T47D (cell line): ENCODE data around the gene TMEM184B.
A peak's percentile ranks its signal among the peaks of the same experiment; 100 is the strongest.
"Not testable (repeated sequence)": the region's sequence is repeated elsewhere in the genome, so short reads cannot be mapped to it uniquely, and the experiment has no call there.

Experiments used
- DNase-seq, 2 experiments: peaks; one replicate each; pipeline versions ENCODE4 v3.0.0 to v3.0.0-alpha.2; 2011 to 2012; ENCODE audit warnings: low read depth in 1 of 2, low spot score in 1 of 2
- JUND ChIP-seq: IDR thresholded peaks from 2 replicates; pipeline ENCODE4 v1.6.1; 2012; ENCODE audit warnings: low read depth
- in situ Hi-C: cut with HindIII; loops from 2 replicates; pipeline ENCODE4 v1.10.0; 2016; ENCODE audit warnings: low sequenced_read_pairs, low pct_unique_long_range_greater_than_20kb

Gene TMEM184B

DNA sequence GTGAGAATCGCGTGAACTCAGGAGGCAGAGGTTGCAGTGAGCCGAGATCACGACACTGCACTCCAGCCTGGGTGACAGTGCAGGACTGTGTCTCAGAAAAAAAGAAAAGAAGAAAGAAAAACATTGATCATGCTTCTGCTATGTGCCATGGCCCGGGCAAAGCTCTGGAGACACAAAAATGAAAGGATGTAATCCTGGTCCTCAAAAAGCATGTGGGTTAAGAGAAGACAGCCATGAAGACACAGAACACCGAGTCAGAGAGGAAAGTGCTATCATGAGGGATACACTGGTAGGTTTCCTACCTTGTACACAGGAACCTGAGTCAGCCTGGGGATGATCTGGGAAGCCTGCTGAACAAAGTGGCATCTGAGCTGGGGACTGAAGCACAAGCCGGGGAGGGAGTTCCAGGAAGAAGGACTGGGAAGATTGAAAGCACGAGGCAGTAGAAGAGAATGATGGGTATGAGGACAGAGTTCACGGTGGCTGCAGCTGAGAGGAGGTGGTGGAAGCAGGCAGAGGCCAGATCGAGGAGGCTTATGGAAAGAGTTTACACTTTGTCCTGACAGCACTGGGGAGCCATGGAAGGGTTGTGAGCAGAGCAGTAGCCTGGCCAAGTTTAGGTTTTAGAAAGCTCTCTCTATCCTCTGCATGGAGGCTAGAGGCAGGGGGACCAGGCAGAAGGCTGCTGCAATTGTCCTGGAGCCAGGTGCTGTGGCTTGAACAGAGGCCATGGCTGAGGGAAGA is 80.9 kb downstream of the TMEM184B start:
- TF ChIP-seq JUND = no peak
- in situ Hi-C loops = no loop called here
- no peak for DNase-seq

DNA sequence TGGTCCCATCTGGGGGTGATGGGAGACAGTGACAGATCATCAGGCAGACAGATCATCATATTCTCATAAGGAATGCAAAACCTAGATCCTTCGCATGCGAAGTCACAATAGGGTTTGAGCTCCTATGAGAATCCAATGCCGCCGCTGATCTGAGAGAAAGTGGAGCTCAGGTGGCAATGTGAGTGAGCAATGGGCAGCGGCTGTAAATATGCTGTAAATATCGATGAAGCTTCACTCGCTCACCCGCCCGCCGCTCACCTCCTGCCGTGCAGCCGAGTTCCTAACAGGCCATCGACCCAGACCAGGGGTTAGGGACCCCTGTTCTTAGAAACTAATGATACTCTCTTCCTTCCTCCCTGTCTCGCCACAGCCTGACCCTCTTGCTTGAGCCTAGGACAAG is 81.8 kb downstream of the TMEM184B start:
- no peak for DNase-seq
- in situ Hi-C loops = no loop called here
- no peak for TF ChIP-seq JUND

DNA sequence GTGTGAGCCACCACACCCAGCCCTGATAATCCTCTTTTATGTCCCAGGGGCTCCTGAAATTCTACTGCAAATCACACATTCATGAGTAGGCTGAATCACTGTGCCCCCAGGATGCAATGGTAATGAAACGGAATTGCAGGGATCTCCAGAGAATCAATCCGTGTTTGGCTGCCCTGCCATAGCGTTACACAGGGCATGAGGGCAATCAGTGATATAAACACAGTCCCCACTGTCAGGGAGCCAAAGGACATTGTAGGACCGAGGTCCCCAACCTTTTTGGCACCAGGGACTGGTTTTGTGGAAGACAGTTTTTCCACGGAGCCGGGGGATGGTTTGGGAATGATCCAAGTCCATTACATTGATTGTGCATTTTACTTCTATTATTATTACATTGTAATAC is 82.2 kb downstream of the TMEM184B start:
- TF ChIP-seq JUND = no peak
- in situ Hi-C loops = no loop called here
- DNase-seq = no peak

DNA sequence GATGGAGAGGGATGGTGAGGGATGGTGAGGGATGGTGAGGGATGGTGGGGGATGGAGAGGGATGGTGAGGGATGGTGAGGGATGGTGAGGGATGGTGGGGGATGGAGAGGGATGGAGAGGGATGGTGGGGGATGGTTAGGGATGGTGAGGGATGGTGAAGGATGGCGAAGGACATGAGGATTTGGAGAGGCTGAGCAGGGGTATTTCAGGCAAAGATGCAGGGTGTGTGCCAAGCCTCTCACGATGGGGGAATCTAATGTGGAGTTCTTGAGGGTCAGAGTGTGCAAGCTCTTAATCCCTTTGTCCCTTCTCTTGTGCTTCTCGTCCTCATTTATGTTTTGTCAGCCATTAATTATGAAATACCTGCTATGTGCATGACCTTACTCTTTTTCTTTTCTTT is 83.7 kb downstream of the TMEM184B start:
- no peak for DNase-seq
- TF ChIP-seq JUND = no peak
- in situ Hi-C loops = no loop called here

DNA sequence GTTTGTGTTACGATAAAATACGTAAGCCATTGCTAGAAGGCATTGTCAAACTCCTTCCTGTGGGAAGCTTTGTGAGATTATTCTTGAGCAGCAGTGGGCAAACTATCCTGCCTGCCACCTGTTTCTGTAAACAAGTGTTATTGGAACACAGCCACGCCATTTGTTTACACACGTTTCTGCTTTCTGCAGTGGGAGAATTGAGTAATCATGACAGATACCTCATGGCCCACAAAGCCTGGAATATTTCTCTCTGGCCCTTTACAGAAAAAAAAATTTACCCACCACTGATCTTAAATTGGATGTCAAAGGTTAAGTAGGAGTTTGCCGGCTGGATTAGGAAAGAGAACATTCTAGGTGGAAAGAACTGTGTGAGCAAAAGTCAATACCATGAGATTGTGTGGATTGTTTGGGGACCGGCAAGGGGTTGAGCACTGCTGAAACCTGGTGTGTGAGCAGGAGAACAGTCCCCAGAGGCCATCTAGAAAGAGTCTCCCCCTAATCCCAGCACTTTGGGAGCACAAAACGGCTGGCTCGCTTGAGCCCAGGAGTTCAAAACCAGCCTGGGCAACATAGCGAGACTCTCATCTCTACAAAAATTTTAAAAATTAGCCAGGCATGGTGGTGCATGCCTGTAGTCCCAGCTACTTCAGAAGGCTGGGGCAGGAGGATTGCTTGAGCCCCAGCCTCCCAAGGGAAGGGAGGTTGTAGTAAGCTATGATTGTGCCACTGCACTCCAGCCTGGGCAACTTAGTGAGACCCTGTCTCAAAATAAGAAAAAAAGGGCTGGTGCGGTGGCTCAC is 85.2 kb downstream of the TMEM184B start:
- TF ChIP-seq JUND = no peak
- in situ Hi-C loops = no loop called here
- peak in 1 of 2 experiments; percentile 85 for DNase-seq

DNA sequence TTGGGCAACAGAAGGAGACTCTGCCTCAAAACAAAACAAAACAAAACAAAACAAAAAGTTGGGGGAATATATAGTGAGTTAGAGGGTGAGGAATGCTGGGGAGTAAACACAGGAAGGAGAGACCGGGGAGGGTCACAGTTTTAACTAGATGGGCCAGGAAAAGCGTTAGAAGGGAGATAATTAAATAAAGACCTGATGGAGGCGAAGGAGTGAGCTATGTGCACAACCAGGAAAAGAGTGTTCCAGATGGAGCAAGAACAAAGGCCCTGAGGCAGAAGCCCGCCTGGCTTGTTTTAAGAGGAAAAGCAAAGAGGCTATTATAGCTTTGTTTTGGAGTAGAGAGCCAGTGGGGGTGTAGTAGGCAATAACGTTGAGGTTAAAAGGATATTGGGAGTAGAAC is 86.4 kb downstream of the TMEM184B start:
- no peak for TF ChIP-seq JUND
- in situ Hi-C loops = no loop called here
- DNase-seq = peak in 1 of 2 experiments; percentile 57

DNA sequence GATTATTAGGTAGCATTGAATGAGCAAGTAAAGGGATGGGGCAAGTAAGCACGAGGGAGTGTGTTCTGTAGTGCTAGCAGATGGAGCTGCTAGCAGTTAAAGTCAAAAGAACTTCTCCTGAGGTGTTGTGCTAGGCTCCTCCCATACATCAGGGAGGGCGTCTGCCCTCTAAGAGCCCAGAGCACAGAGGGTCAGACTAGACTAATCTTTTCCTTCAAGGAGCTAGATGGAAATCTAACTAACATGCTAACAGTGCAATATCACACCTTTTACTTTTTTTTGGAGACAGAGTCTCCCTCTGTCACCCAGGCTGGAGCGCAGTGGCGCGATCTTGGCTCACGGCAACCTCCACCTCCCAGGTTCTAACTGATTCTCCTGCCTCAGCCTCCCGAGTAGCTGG is 88.0 kb downstream of the TMEM184B start:
- in situ Hi-C loops = no loop called here
- TF ChIP-seq JUND = no peak
- DNase-seq = no peak

DNA sequence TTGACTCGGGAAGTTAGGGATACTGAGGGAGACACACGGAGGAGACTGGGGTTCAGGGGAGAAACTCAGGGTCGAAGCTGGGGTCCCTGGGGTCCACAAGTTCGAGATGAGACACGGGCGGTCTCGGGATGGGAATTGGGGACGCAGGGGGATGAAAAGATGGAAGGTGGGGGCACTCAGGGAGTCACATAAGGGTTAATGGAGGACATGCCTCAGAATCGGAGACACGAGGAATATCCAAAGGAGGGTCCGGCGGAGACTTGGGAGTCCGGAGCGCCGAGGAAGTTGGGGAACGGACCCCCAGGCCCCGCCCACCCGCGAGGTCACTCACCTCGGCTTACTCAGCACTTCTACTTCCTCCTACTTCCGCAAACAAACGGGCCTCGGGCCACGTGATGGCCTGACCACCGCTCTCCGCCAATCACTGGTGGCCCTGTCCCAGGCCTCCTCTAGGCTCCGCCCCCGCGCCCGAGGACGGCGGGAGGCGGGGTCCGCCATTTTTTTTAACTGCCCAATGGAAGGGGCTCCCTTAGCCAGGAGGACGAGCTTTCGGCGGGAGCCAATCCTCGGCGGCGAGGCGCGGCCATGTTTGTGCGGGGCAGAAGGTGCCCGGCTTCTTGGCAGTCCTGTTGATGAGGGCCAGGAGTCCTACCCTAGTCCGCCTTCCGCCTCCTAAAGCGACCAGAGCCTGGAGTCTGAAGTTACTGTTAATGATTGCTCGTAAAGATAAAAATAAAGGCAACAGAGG is 91.2 kb downstream of the TMEM184B start, which contains the start of gene PLA2G6:
Gene PLA2G6, minus strand, starts transcription at position 378 of the 748 bp plus-strand sequence. CDS start 12,404 bp downstream, outside the sequence.
- in situ Hi-C loops = no loop called here
- DNase-seq = peak; percentile 64 to 98
- TF ChIP-seq JUND = 0 out of 2 replicates have a peak, but pooled peaks have one; percentile 37

DNA sequence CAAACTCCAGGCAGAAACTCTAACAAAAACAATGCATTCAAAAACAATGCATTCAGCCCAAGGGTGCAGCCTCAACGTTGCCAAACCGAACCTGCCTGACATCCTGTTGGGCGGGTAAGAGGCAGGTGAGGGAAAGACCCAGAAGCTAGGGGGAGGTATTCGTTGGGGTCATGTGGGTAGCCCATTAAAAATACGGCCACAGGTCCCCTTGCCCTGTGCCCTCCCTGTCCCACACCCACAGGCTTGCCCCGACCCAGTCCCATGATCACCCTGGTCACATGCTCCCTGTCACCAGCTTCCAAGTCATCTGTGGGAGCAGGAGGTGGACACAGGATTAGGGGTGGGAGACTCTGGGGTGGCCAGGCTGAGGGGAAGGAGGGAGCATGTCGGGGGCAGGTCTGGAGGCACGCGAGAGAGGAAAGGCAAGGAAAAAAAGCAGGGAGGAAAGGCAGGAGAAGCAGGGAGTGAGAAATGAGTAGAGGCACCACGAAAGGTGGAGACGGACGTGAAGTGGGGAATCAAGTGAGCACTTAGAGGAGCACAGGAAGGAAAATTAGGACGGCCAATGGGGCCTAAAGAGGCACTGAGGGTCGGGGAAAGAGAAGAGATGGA is 91.9 kb downstream of the TMEM184B start:
- in situ Hi-C loops = no loop called here
- TF ChIP-seq JUND = no peak
- DNase-seq = peak in 1 of 2 experiments; percentile 92

DNA sequence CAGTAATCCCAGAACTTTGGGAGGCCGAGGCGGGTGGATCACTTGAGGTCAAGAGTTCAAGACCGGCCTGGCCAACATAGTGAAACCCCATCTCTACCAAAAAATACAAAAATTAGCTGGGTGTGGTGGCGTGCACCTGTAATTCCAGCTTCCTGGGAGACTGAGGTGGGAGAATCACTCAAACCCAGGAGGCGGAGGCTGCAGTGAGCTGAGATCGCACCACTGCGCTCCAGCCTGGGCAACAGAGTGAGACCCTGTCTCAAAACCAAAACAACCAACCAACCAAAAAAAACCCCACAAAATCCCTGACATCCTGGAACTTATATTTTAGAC is 94.2 kb downstream of the TMEM184B start:
- DNase-seq, in situ Hi-C loops: not testable (repeated sequence)

DNA sequence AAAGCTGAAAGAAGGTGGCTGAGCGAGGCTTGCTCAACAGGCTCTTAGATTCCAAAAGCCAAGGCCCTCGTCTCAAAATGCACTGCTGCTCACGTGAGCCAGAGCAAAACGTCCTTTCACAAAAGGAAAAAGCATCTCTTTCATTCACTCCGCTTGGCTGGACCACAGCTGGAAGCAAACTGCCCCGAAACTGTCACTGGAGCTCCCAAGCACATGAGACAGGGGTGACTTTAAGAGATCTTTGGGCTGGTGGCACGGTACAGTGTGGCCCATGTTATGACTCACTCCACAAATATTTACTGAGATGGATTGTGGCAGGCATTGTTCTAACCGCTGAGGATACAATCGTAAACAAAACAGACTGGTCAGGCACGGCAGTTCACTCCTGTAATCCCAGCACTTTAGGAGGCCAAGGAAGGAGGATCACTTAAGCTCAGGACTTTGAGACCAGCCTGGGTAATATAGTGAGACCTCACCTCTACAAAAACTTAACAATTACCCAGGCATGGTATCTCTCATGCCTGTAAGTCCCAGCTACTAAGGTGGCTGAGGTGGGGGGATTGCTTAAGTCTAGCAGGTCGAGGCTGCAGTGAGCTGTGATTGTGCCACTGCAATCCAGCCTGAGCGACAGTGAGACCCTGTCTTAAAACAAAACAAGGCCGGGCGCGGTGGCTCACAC is 94.7 kb downstream of the TMEM184B start:
- peak; percentile 21 to 92 for DNase-seq
- in situ Hi-C loops = no loop called here
- TF ChIP-seq JUND = peak; percentile 91; the same call in 1 of the 2 replicates

DNA sequence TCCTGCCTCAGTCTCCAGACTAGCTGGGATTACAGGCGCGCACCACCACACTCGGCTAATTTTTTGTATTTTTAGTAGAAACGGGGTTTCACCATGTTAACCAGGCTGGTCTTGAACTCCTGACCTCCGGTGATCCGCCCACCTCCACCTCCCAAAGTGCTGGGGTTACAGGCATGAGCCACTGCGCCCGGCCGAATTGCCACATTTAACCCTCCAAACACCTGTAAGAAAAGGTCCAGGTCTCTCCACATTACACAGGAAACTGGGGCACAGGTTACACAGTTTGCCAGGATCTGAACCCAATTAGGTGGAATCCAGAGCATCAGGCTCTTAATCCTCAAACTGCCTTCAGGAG is 95.3 kb downstream of the TMEM184B start:
- DNase-seq, in situ Hi-C loops: not testable (repeated sequence)
